HEK293T (cell line): ENCODE data around the gene ILF2.

Source experiments
- CTCF ChIA-PET: fragments of 350-600 bp; formaldehyde crosslinking; extraction: SDS; loops from one replicate; lab custom pipeline; 2021; ENCODE audit warnings: antibody characterized with exemption, inconsistent platforms; lab: Yijun Ruan, JAX
- POLR2A ChIA-PET: fragments of 350-600 bp; formaldehyde crosslinking; extraction: SDS; loops from one replicate; lab custom pipeline; 2020; ENCODE audit warnings: antibody characterized with exemption, inconsistent platforms; lab: Yijun Ruan, JAX
- DNase-seq: peaks from one replicate; pipeline ENCODE4 v3.0.0; 2012; ENCODE audit warnings: mixed read lengths; ENCODE audit errors: extremely low spot score
- ARNT ChIP-seq: fragments of 450-650 bp; IDR thresholded peaks from 2 replicates; pipeline ENCODE4 v1.6.1; 2017; ENCODE audit warnings: mild to moderate bottlenecking
- BHLHE40 ChIP-seq: fragments of 450-650 bp; IDR thresholded peaks from 2 replicates; pipeline ENCODE4 v1.6.1; 2016; ENCODE audit warnings: mild to moderate bottlenecking, moderate library complexity, borderline replicate concordance
- CTBP1 ChIP-seq: fragments of 450-650 bp; IDR thresholded peaks from 2 replicates; pipeline ENCODE4 v1.6.1; 2016; ENCODE audit warnings: borderline replicate concordance
- ELF4 ChIP-seq: fragments of 450-650 bp; IDR thresholded peaks from 2 replicates; pipeline ENCODE4 v1.6.1; 2017; ENCODE audit warnings: antibody characterized with exemption
- FOXA1 ChIP-seq: fragments of 450-650 bp; IDR thresholded peaks from 2 replicates; pipeline ENCODE4 v1.6.1; 2016; ENCODE audit warnings: mild to moderate bottlenecking
- FOXK2 ChIP-seq: fragments of 450-650 bp; IDR thresholded peaks from 2 replicates; pipeline ENCODE4 v1.6.1; 2016; ENCODE audit warnings: mild to moderate bottlenecking
- FOXM1 ChIP-seq: fragments of 450-650 bp; IDR thresholded peaks from 2 replicates; pipeline ENCODE4 v1.6.1; 2017; ENCODE audit warnings: mild to moderate bottlenecking, borderline replicate concordance
- HDGF ChIP-seq: fragments of 450-650 bp; IDR thresholded peaks from 2 replicates; pipeline ENCODE4 v1.6.1; 2017; ENCODE audit warnings: antibody characterized with exemption, borderline replicate concordance
- L3MBTL2 ChIP-seq: fragments of 450-650 bp; conservative IDR thresholded peaks from 2 replicates; pipeline ENCODE4 v1.6.1; 2016; ENCODE audit warnings: mild to moderate bottlenecking
- LEF1 ChIP-seq: fragments of 450-650 bp; IDR thresholded peaks from 2 replicates; pipeline ENCODE4 v1.6.1; 2017; ENCODE audit warnings: mild to moderate bottlenecking, borderline replicate concordance
- NFRKB ChIP-seq: fragments of 450-650 bp; IDR thresholded peaks from 2 replicates; pipeline ENCODE4 v1.6.1; 2016; ENCODE audit warnings: mild to moderate bottlenecking, moderate library complexity
- SP1 ChIP-seq: fragments of 450-650 bp; IDR thresholded peaks from 2 replicates; pipeline ENCODE4 v1.6.1; 2017
- SUZ12 ChIP-seq: fragments of 450-650 bp; IDR thresholded peaks from 2 replicates; pipeline ENCODE4 v1.6.1; 2016; ENCODE audit warnings: mild to moderate bottlenecking
- TARDBP ChIP-seq: fragments of 450-650 bp; IDR thresholded peaks from 2 replicates; pipeline ENCODE4 v1.6.1; 2016
- ZNF384 ChIP-seq: fragments of 450-650 bp; IDR thresholded peaks from 2 replicates; pipeline ENCODE4 v1.6.1; 2016
- TF ChIP-seq, protein P1 (sequence below): fragments of 450-650 bp; IDR thresholded peaks from 2 replicates; pipeline ENCODE4 v1.6.1; 2016

The ILF2 gene

DNA sequence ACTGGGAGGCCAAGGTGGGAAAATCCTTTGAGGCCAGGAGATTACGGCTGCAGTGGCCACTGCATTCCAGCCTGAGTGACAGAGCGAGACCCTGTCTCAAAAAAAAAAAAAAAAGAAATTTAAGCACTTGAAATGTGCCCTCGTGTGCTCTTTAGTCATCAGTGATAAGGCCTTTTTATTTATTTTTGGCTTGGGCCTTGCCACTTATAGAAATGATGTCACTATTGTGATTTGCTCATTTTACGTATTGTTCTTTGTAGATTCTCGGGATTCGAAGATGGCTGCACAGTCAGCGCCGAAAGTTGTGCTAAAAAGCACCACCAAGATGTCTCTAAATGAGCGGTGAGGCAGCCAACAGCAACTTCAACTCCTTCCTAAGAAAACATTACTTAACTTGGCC lies 34.5 kb downstream of the ILF2 start:
- ChIA-PET CTCF (no interaction called here), POLR2A (interaction anchor here (1.6 kb wide), 1 partner anchor 9 kb away, joined by 7 read pairs; the partner anchor contains the start of gene S100A13)
- TF ChIP-seq FOXK2 = no peak
- no peak for TF ChIP-seq HDGF
- no peak for TF ChIP-seq TARDBP
- TF ChIP-seq FOXA1 = no peak
- no peak for TF ChIP-seq NFRKB
- no peak for TF ChIP-seq SUZ12
- no peak for TF ChIP-seq LEF1
- TF ChIP-seq, protein P1, sequence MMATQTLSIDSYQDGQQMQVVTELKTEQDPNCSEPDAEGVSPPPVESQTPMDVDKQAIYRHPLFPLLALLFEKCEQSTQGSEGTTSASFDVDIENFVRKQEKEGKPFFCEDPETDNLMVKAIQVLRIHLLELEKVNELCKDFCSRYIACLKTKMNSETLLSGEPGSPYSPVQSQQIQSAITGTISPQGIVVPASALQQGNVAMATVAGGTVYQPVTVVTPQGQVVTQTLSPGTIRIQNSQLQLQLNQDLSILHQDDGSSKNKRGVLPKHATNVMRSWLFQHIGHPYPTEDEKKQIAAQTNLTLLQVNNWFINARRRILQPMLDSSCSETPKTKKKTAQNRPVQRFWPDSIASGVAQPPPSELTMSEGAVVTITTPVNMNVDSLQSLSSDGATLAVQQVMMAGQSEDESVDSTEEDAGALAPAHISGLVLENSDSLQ = no peak
- DNase-seq = no peak

DNA sequence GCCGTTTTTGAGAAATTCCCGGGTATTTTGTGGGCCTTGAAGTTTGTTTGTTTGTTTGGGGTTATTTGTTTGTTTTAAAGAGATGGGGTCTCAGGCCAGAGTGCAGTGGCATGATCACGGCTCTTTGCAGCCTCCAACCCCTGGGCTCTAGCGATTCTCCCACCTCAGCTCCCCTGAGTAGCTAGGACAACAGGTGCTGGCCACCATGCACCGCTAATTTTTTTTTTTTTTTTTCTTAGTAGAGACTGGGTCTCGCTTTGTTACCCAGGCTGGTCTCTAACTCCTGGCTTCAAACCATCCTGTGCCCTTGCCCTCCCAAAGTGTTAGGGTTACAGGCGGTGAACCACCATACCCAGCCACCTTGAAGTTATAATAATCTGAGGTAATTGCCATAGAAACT lies 34.9 kb downstream of the ILF2 start:
- CTCF ChIA-PET = interaction anchor here (0.8 kb wide), 1 partner anchor 141 kb away, joined by 4 read pairs; no protein-coding TSS in a partner anchor
- DNase-seq = no peak
- TF ChIP-seq TARDBP (no peak), BHLHE40 (no peak), ELF4 (no peak), SUZ12 (no peak), HDGF (no peak), ZNF384 (no peak), L3MBTL2 (no peak), NFRKB (no peak), CTBP1 (no peak), ARNT (no peak), SP1 (no peak), LEF1 (no peak)
- TF ChIP-seq, protein P1 = no peak
- POLR2A ChIA-PET = interaction anchor here (1.6 to 2.7 kb wide), 5 partner anchors 8 to 24 kb away, joined by 7 to 47 read pairs (median 31); partner anchors contain the start of genes S100A13 and S100A16

DNA sequence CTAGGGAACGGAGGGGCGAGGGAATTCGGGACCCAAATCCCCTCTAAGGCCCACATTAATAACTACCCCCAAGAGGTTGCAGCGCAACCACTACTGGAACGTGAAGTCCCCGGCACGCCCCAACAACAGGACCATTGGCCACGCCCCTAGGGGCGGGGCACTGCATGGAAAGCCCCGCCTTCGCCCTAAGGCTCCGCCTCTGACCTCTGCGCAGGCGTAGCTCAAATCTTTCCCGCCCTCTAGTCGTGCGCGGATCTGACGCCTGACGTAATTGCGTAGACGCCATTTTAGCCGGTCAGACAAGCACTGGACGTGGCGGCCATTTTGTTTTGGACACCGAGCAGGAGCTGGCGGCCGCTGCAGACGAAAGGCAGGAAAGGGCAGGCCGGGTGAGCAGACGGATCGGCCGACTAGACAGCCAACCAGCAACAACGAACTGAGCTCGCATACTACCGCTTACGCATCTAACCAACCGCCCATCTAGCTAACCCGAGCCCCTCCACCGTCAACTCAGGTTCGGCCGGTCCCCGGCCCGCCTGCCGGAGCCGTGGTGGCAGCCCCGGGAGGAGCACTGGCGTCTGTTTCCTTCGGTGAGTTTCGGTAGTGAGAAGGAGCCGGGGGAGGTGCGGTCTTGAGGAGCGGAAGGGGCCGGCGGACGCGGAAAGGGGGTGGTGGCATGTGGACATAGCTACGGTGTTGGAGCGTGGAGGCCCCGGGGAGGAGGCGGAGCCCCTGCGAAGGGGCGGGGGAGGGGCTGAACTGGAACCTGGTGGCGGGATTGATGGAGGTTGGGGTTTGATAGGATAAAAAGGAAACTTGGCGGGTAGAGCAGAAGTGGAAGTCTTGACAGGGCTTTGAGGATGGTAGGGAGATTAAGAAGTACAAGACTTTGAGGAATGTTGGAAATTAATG lies 36.8 kb downstream of the ILF2 start, which contains the start of gene CHTOP:
Gene CHTOP (plus strand): TSS at position 313 of the 912 bp plus-strand sequence. CDS start 2,523 bp downstream, outside the sequence.
- TF ChIP-seq CTBP1 = no peak
- peak; percentile 24; the same call in 1 of the 2 replicates for TF ChIP-seq ELF4
- no peak for TF ChIP-seq ZNF384
- no peak for TF ChIP-seq SP1
- TF ChIP-seq, protein P1 = peak; percentile 63; the same call in 1 of the 2 replicates
- TF ChIP-seq ARNT = no peak
- TF ChIP-seq BHLHE40 = no peak
- TF ChIP-seq FOXK2 = no peak
- TF ChIP-seq FOXA1 = no peak
- TF ChIP-seq NFRKB = peak; percentile 97
- no peak for TF ChIP-seq HDGF
- TF ChIP-seq L3MBTL2 = peak; percentile 33; the same call in 1 of the 2 replicates
- ChIA-PET CTCF (interaction anchor here (0.7 to 1.5 kb wide), 4 partner anchors 49 to 123 kb away, joined by 3 to 4 read pairs (median 4); no protein-coding TSS in a partner anchor), POLR2A (interaction anchor here (0.5 to 2.7 kb wide), 62 partner anchors 8 to 586 kb away, joined by 3 to 47 read pairs (median 6); partner anchors contain the start of genes CREB3L4, ILF2, INTS3 and JTB)
- peak; percentile 97 for DNase-seq

DNA sequence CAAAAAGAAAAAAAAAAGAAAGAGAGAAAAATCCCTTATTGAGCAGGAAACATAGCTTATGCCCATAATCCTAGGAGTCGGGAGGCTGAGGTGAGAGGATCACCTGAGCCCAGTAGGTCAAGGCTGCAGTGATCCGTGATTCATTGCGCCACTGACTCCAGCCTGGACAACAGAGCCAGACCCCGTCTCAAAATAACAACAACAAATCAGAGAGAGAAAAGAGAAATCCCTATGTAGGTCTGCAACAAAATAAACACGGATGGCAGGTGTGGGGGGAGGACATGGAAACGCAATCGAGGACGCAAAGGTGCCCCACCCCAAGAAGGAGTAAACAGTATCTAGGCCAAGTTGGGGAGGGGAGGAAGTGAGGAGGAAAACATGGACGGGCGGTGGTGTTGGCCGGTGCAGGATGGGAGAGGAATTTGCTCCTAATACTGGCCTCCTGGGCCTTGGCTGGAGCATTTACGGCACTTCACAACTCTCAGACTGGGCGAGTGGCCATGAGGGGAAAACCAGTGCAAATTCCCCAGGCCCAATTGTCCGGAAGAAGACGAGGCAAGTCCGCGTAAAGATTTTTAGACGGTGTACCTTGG lies 37.5 kb downstream of the ILF2 start:
- TF ChIP-seq FOXA1 = no peak
- TF ChIP-seq L3MBTL2 = peak; percentile 50
- ChIA-PET CTCF (interaction anchor here (0.6 to 1.5 kb wide), 3 partner anchors 49 to 115 kb away, joined by 4 read pairs; no protein-coding TSS in a partner anchor), POLR2A (interaction anchor here (0.6 to 2.7 kb wide), 51 partner anchors 10 to 357 kb away, joined by 3 to 47 read pairs (median 7); partner anchors contain the start of genes CREB3L4, ILF2, INTS3 and JTB)
- peak; percentile 56 for DNase-seq

DNA sequence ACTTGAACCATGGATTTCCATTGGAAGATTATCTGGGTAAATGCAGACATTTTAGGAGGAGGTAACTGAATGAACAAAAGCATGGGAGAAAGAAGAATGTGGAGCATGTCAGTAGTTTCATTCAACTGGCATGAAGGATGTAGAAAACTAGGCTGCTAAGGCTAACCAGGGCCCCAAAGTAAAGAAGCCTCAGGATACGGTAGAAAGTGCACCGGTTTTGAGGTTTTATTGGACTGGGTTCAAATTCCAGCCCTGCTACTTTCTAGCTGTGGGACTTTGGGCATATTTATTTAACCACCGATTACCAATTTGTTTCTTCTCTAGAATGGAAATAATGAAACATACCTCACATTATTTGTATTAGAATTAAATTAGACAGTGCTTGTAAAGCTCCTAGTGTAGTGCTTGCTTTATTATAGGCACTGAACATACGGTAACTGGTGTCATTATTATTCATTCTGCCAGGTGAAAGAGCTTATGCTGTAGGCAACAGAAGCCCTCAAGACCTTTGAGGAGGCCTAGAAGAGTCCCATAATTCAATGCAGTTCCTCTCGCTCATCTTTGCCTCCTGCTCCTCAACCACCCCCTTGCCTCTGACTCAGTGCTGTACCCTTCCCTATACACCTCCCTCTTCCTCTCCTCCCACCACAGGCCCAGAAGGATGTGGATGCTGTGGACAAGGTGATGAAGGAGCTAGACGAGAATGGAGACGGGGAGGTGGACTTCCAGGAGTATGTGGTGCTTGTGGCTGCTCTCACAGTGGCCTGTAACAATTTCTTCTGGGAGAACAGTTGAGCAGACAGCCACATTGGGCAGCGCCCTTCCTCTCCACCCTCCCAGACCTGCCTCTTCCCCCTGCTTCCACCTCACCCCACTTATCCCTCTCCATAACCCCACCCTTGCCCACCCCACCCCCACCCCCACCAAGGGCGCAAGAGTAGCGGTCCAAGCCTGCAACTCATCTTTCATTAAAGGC lies 39.5 kb downstream of the ILF2 start:
- TF ChIP-seq, protein P1 = no peak
- no peak for TF ChIP-seq FOXK2
- no peak for TF ChIP-seq CTBP1
- TF ChIP-seq ELF4 = no peak
- TF ChIP-seq SUZ12 = no peak
- TF ChIP-seq FOXA1 = no peak
- no peak for TF ChIP-seq BHLHE40
- TF ChIP-seq LEF1 = no peak
- TF ChIP-seq FOXM1 = no peak
- TF ChIP-seq TARDBP = no peak
- no peak for TF ChIP-seq SP1
- no peak for TF ChIP-seq HDGF
- no peak for TF ChIP-seq NFRKB
- no peak for TF ChIP-seq ARNT
- no peak for TF ChIP-seq ZNF384
- ChIA-PET POLR2A (interaction anchor here (0.8 to 1.8 kb wide), 2 partner anchors 16 to 59 kb away, joined by 3 to 4 read pairs; partner anchors contain the start of gene S100A14), CTCF (no interaction called here)
- DNase-seq = no peak
